Urinary bladder (tissue), 4 donors: Measurements from ENCODE around the gene SHE. TPM values are rescaled to one million over a fixed set of nuclear protein-coding genes. Genes with fewer than 3 reads are reported as not detected.
A peak's percentile ranks its signal among the peaks of the same experiment; 100 is the strongest.
"Not testable (repeated sequence)": the region's sequence is repeated elsewhere in the genome, so short reads cannot be mapped to it uniquely, and the experiment has no call there.

Experiments
- DNase-seq: peaks from one replicate; pipeline ENCODE4 v3.0.0-alpha.2; 2015; ENCODE audit errors: extremely low spot score
- H3K27ac ChIP-seq: one replicate; pipeline ENCODE4 v1.5.1; 2013; ENCODE audit warnings: low read depth, mild to moderate bottlenecking, moderate library complexity
- H3K36me3 ChIP-seq: one replicate; pipeline ENCODE4 v1.6.1; 2013; ENCODE audit warnings: mild to moderate bottlenecking, moderate library complexity; ENCODE audit not compliant: insufficient read depth
- H3K4me1 ChIP-seq: one replicate; pipeline ENCODE4 v1.6.1; 2013; ENCODE audit warnings: mild to moderate bottlenecking, moderate library complexity; ENCODE audit not compliant: insufficient read depth
- H3K4me3 ChIP-seq: one replicate; pipeline ENCODE4 v1.5.1; 2013; ENCODE audit warnings: low read depth, low read length
- WGBS: extraction: QIAGEN DNeasy Blood & Tissue Kit; methylation state at CpG from one replicate; pipeline ENCODE4 v1.1.7; 2013; 5-methylcytosine and 5-hydroxymethylcytosine counted together
- polyA plus RNA-seq: library from polyadenylated mRNA; stranded (reverse); fragments of 200-250 nt; gene quantifications from one replicate; pipeline ENCODE4 v1.2.3, GENCODE V29; 2013
- total RNA-seq: library from RNA; depleted of rRNA; stranded (reverse); fragments of >200 nt; gene quantifications from one replicate; pipeline ENCODE4 v1.2.3, GENCODE V29; 2014
- donor health status: healthy with polysubstance abuse.
- donor health status: healthy.

Gene SHE
- total and polyA plus RNA-seq, 2 donors = 15.3 to 17.7 TPM

GRCh38 chr1:154531950-154532349 lies 29.7 kb upstream of the SHE start:
- H3K36me3 ChIP-seq, H3K4me3 ChIP-seq, H3K4me1 ChIP-seq, DNase-seq, H3K27ac ChIP-seq: not testable (repeated sequence)
- WGBS = 99% methylated on average over 13 of the region's 13 CpGs

GRCh38 chr1:154529308-154529707 lies 27.1 kb upstream of the SHE start:
- no peak for DNase-seq
- WGBS = 96% methylated on average over 6 of the region's 6 CpGs
- no peaks in the 10 kb centered on the region for H3K4me1 ChIP-seq

GRCh38 chr1:154527192-154527591 lies 25.0 kb upstream of the SHE start:
- Histone ChIP-seq H3K4me1 (no peaks in the 10 kb centered on the region), H3K27ac (no peak overlapping the region)
- WGBS = 54% methylated on average over 6 of the region's 6 CpGs

More at GRCh38 chr1:154529308-154529707, 27.1 kb upstream of the SHE start:
- no peaks in the 10 kb centered on the region for H3K36me3 ChIP-seq
- H3K27ac ChIP-seq = no peak overlapping the region
- no peak overlapping the region for H3K4me3 ChIP-seq

GRCh38 chr1:154524881-154525280 lies 22.7 kb upstream of the SHE start:
- H3K4me1 ChIP-seq = no peaks in the 10 kb centered on the region
- H3K4me3 ChIP-seq = no peak overlapping the region
- no peak overlapping the region for H3K27ac ChIP-seq

More at GRCh38 chr1:154527192-154527591, 25.0 kb upstream of the SHE start:
- H3K36me3 ChIP-seq = no peaks in the 10 kb centered on the region
- no peak overlapping the region for H3K4me3 ChIP-seq
- DNase-seq = no peak

GRCh38 chr1:154521695-154522094 lies 19.5 kb upstream of the SHE start:
- Histone ChIP-seq H3K36me3 (no peaks in the 10 kb centered on the region), H3K4me3 (no peak overlapping the region), H3K4me1 (no peaks in the 10 kb centered on the region), H3K27ac (no peak overlapping the region)
- 38% methylated on average over 3 of the region's 3 CpGs for WGBS
- no peak for DNase-seq

More at GRCh38 chr1:154524881-154525280, 22.7 kb upstream of the SHE start:
- no peaks in the 10 kb centered on the region for H3K36me3 ChIP-seq
- DNase-seq = no peak

GRCh38 chr1:154520333-154520732 lies 18.1 kb upstream of the SHE start:
- WGBS = 41% methylated on average over 3 of the region's 3 CpGs
- no peaks in the 10 kb centered on the region for H3K4me1 ChIP-seq
- no peak overlapping the region for H3K4me3 ChIP-seq
- H3K27ac ChIP-seq = no peak overlapping the region
- no peaks in the 10 kb centered on the region for H3K36me3 ChIP-seq
- DNase-seq = no peak

- H3K4me3 ChIP-seq = no peak overlapping the region
- H3K4me1 ChIP-seq = no peaks in the 10 kb centered on the region
- no peaks in the 10 kb centered on the region for H3K36me3 ChIP-seq
- no peak for DNase-seq
- 52% methylated on average over 9 of the region's 9 CpGs for WGBS
- no peak overlapping the region for H3K27ac ChIP-seq
Observed at GRCh38 chr1:154519591-154519991, 17.4 kb upstream of the SHE start.

GRCh38 chr1:154517661-154518060 lies 15.4 kb upstream of the SHE start:
- DNase-seq = no peak
- Histone ChIP-seq H3K4me3 (no peak overlapping the region), H3K4me1 (no peaks in the 10 kb centered on the region), H3K36me3 (no peaks in the 10 kb centered on the region), H3K27ac (no peak overlapping the region)
- 91% methylated on average over 11 of the region's 11 CpGs for WGBS

- DNase-seq = no peak
- Histone ChIP-seq H3K4me3 (no peak overlapping the region), H3K36me3 (no peaks in the 10 kb centered on the region), H3K4me1 (no peaks in the 10 kb centered on the region), H3K27ac (no peak overlapping the region)
- 83% methylated on average over 7 of the region's 7 CpGs for WGBS
Observed at GRCh38 chr1:154514066-154514553, 11.9 kb upstream of the SHE start.

GRCh38 chr1:154512760-154513159 lies 10.5 kb upstream of the SHE start:
- no peak for DNase-seq
- no peaks in the 10 kb centered on the region for H3K4me1 ChIP-seq
- WGBS = 77% methylated on average over 3 of the region's 3 CpGs
- H3K36me3 ChIP-seq = no peaks in the 10 kb centered on the region
- no peak overlapping the region for H3K4me3 ChIP-seq
- H3K27ac ChIP-seq = no peak overlapping the region

- Histone ChIP-seq H3K36me3 (no peaks in the 10 kb centered on the region), H3K4me3 (no peak overlapping the region), H3K4me1 (peaks cover 2% of the 10 kb centered on the region), H3K27ac (no peak overlapping the region)
- WGBS = 80% methylated on average over 5 of the region's 5 CpGs
- no peak for DNase-seq
Observed at GRCh38 chr1:154503898-154504297, 1.7 kb upstream of the SHE start.

- H3K36me3 ChIP-seq = no peaks in the 10 kb centered on the region
- DNase-seq = no peak
- H3K27ac ChIP-seq = no peak overlapping the region
- peaks cover 2% of the 10 kb centered on the region for H3K4me1 ChIP-seq
- WGBS = 13% methylated on average over 43 of the region's 43 CpGs
- peak overlapping the region; percentile 36 for H3K4me3 ChIP-seq
Observed at GRCh38 chr1:154502744-154503115, 518 bp upstream of the SHE start.

GRCh38 chr1:154501423-154502065 lies 668 bp downstream of the SHE start:
- Histone ChIP-seq H3K4me3 (peak overlapping the region; percentile 36), H3K4me1 (peaks cover 2% of the 10 kb centered on the region), H3K36me3 (no peaks in the 10 kb centered on the region), H3K27ac (peak overlapping the region; percentile 6)
- DNase-seq = no peak
- WGBS = 2% methylated on average over 54 of the region's 54 CpGs

GRCh38 chr1:154500533-154500932 lies 1.7 kb downstream of the SHE start:
- no peaks in the 10 kb centered on the region for H3K36me3 ChIP-seq
- DNase-seq = no peak
- WGBS = 67% methylated on average over 8 of the region's 8 CpGs
- peak overlapping the region; percentile 23 for H3K4me3 ChIP-seq
- peaks cover 2% of the 10 kb centered on the region for H3K4me1 ChIP-seq
- no peak overlapping the region for H3K27ac ChIP-seq
